Activated T-cell treated with anti-CD3 and anti-CD28 coated beads, Interleukin-2, amount 50 U/mL, for 24 hours (primary cell): Measurements from ENCODE around the gene TAS2R38.

ENCODE experiments used
- DNase-seq: peaks from one replicate; pipeline ENCODE4 v3.0.0-alpha.2; 2020
- H3K27ac Mint-ChIP-seq: 2 replicates; pipeline ENCODE4 v1.8.0; 2020; ENCODE audit warnings: mild to moderate bottlenecking, mixed read lengths
- H3K27me3 Mint-ChIP-seq: 2 replicates; pipeline ENCODE4 v1.8.0; 2020; ENCODE audit warnings: mixed read lengths
- H3K36me3 Mint-ChIP-seq: 2 replicates; pipeline ENCODE4 v1.8.0; 2020; ENCODE audit warnings: low read depth, mixed read lengths
- H3K4me1 Mint-ChIP-seq: 2 replicates; pipeline ENCODE4 v1.8.0; 2020; ENCODE audit warnings: low read depth, mixed read lengths
- H3K4me3 Mint-ChIP-seq: 2 replicates; pipeline ENCODE4 v1.8.0; 2020; ENCODE audit warnings: mild to moderate bottlenecking, moderate library complexity, mixed read lengths
- H3K9me3 Mint-ChIP-seq: 2 replicates; pipeline ENCODE4 v1.8.0; 2020; ENCODE audit warnings: mixed read lengths

TAS2R38 gene

GRCh38 chr7:141949911-141950310, 23.7 kb downstream of the TAS2R38 start:
- H3K27ac Mint-ChIP-seq, result no peak overlapping the region
- peaks cover 5% of the 10 kb centered on the region for H3K4me1 Mint-ChIP-seq
- H3K4me3 Mint-ChIP-seq, result no peak overlapping the region
- DNase-seq, result no peak
- H3K27me3 Mint-ChIP-seq, result peaks cover 12% of the 10 kb centered on the region
- H3K9me3 Mint-ChIP-seq, result no peaks in the 10 kb centered on the region
- H3K36me3 Mint-ChIP-seq, result no peaks in the 10 kb centered on the region

- no peaks in the 10 kb centered on the region for H3K36me3 Mint-ChIP-seq
- peaks cover 12% of the 10 kb centered on the region for H3K27me3 Mint-ChIP-seq
- no peaks in the 10 kb centered on the region for H3K9me3 Mint-ChIP-seq
- peaks cover 5% of the 10 kb centered on the region for H3K4me1 Mint-ChIP-seq
- H3K4me3 Mint-ChIP-seq, result no peak overlapping the region
- no peak for DNase-seq
- H3K27ac Mint-ChIP-seq, result no peak overlapping the region
These were observed 24.1 kb downstream of the TAS2R38 start for GRCh38 chr7:141949451-141949850.

- no peaks in the 10 kb centered on the region for H3K9me3 Mint-ChIP-seq
- H3K4me3 Mint-ChIP-seq, result no peak overlapping the region
- peaks cover 8% of the 10 kb centered on the region for H3K27me3 Mint-ChIP-seq
- DNase-seq, result no peak
- H3K36me3 Mint-ChIP-seq, result no peaks in the 10 kb centered on the region
- peaks cover 5% of the 10 kb centered on the region for H3K4me1 Mint-ChIP-seq
- H3K27ac Mint-ChIP-seq, result no peak overlapping the region
These were observed 24.6 kb downstream of the TAS2R38 start for GRCh38 chr7:141949021-141949420.

- peaks cover 5% of the 10 kb centered on the region for H3K4me1 Mint-ChIP-seq
These were observed 26.8 kb downstream of the TAS2R38 start, which contains the start of gene CLEC5A for GRCh38 chr7:141946796-141947195. Gene CLEC5A (minus strand): TSS chr7:141946974. CDS start chr7:141946292, 682 bp downstream.

GRCh38 chr7:141945356-141945755, 28.2 kb downstream of the TAS2R38 start:
- H3K9me3 Mint-ChIP-seq, result peaks cover 16% of the 10 kb centered on the region
- H3K27ac Mint-ChIP-seq, result no peak overlapping the region
- no peak overlapping the region for H3K4me3 Mint-ChIP-seq
- no peaks in the 10 kb centered on the region for H3K36me3 Mint-ChIP-seq
- H3K27me3 Mint-ChIP-seq, result peaks cover 11% of the 10 kb centered on the region
- DNase-seq, result no peak
- H3K4me1 Mint-ChIP-seq, result peaks cover 5% of the 10 kb centered on the region

More at GRCh38 chr7:141946796-141947195, 26.8 kb downstream of the TAS2R38 start, which contains the start of gene CLEC5A:
- no peak for DNase-seq
- H3K36me3 Mint-ChIP-seq, result no peaks in the 10 kb centered on the region
- H3K27ac Mint-ChIP-seq, result no peak within 1 kb of the TSS
- peaks cover 6% of the 10 kb centered on the region for H3K9me3 Mint-ChIP-seq
- no peak within 1 kb of the TSS for H3K4me3 Mint-ChIP-seq
- H3K27me3 Mint-ChIP-seq, result peaks cover 11% of the 10 kb centered on the region

GRCh38 chr7:141944811-141945210, 28.8 kb downstream of the TAS2R38 start:
- Mint-ChIP-seq H3K4me1 (peaks cover 5% of the 10 kb centered on the region), H3K9me3 (peaks cover 20% of the 10 kb centered on the region), H3K36me3 (no peaks in the 10 kb centered on the region), H3K4me3 (no peak overlapping the region), H3K27me3 (peaks cover 7% of the 10 kb centered on the region), H3K27ac (no peak overlapping the region)
- no peak for DNase-seq

- Mint-ChIP-seq H3K36me3 (no peaks in the 10 kb centered on the region), H3K4me3 (no peak overlapping the region), H3K9me3 (peaks cover 25% of the 10 kb centered on the region), H3K4me1 (peaks cover 5% of the 10 kb centered on the region), H3K27ac (no peak overlapping the region), H3K27me3 (peaks cover 6% of the 10 kb centered on the region)
- DNase-seq, result no peak
These were observed 29.7 kb downstream of the TAS2R38 start for GRCh38 chr7:141943846-141944245.

- Mint-ChIP-seq H3K9me3 (peaks cover 25% of the 10 kb centered on the region), H3K36me3 (no peaks in the 10 kb centered on the region), H3K4me3 (no peak overlapping the region), H3K27ac (no peak overlapping the region), H3K27me3 (peaks cover 4% of the 10 kb centered on the region), H3K4me1 (peaks cover 5% of the 10 kb centered on the region)
- no peak for DNase-seq
These were observed 32.5 kb downstream of the TAS2R38 start for GRCh38 chr7:141941075-141941474.

- Mint-ChIP-seq H3K27me3 (peaks cover 9% of the 10 kb centered on the region), H3K27ac (no peak overlapping the region), H3K9me3 (peaks cover 5% of the 10 kb centered on the region), H3K4me1 (no peaks in the 10 kb centered on the region), H3K36me3 (no peaks in the 10 kb centered on the region), H3K4me3 (no peak overlapping the region)
- no peak for DNase-seq
These were observed 43.4 kb downstream of the TAS2R38 start for GRCh38 chr7:141930211-141930610.

- Mint-ChIP-seq H3K36me3 (no peaks in the 10 kb centered on the region), H3K9me3 (peaks cover 5% of the 10 kb centered on the region), H3K4me1 (no peaks in the 10 kb centered on the region), H3K27me3 (peaks cover 5% of the 10 kb centered on the region), H3K27ac (no peak overlapping the region), H3K4me3 (no peak overlapping the region)
- DNase-seq, result no peak
These were observed 44.8 kb downstream of the TAS2R38 start for GRCh38 chr7:141928845-141929195.

GRCh38 chr7:141928146-141928844, 45.3 kb downstream of the TAS2R38 start:
- Mint-ChIP-seq H3K27ac (no peak overlapping the region), H3K4me1 (no peaks in the 10 kb centered on the region), H3K27me3 (peaks cover 5% of the 10 kb centered on the region), H3K36me3 (no peaks in the 10 kb centered on the region), H3K9me3 (peaks cover 5% of the 10 kb centered on the region), H3K4me3 (no peak overlapping the region)
- no peak for DNase-seq
